IgD-negative memory B cell (primary cell): Measurements from ENCODE around the gene DHFR2. TPM values are rescaled to one million over a fixed set of nuclear protein-coding genes. Genes with fewer than 3 reads are reported as not detected.
"Not testable (repeated sequence)": the region's sequence is repeated elsewhere in the genome, so short reads cannot be mapped to it uniquely, and the experiment has no call there.

ENCODE experiments used
- H3K27ac Mint-ChIP-seq, 3 donors: one replicate each; pipeline ENCODE4 v1.8.0; 2020 to 2022; ENCODE audit warnings: mild to moderate bottlenecking in 3 of 3, mixed read lengths in 3 of 3, moderate library complexity in 1 of 3
- H3K27me3 Mint-ChIP-seq: one replicate; pipeline ENCODE4 v1.8.0; 2021; ENCODE audit warnings: mixed read lengths
- H3K36me3 Mint-ChIP-seq: one replicate; pipeline ENCODE4 v1.8.0; 2020; ENCODE audit warnings: mild to moderate bottlenecking, mixed read lengths
- H3K4me1 Mint-ChIP-seq, 3 donors: one replicate each; pipeline ENCODE4 v1.8.0; 2020 to 2022; ENCODE audit warnings: mixed read lengths in 3 of 3, mild to moderate bottlenecking in 1 of 3
- H3K4me3 Mint-ChIP-seq, 4 donors: one replicate each; pipeline ENCODE4 v1.8.0; 2020 to 2022; ENCODE audit warnings: mild to moderate bottlenecking in 4 of 4, mixed read lengths in 4 of 4, moderate library complexity in 3 of 4
- H3K9me3 Mint-ChIP-seq, 3 donors: one replicate each; pipeline ENCODE4 v1.8.0; 2020 to 2021; ENCODE audit warnings: mixed read lengths in 3 of 3, mild to moderate bottlenecking in 1 of 3
- polyA plus RNA-seq: library from polyadenylated mRNA; unstranded; fragments of 300-500 nt; fragmentation: Illumina TruSeq; gene quantifications from one replicate; pipeline ENCODE4 v1.2.3, GENCODE V29; 2021

DHFR2 gene
- polyA plus RNA-seq, 1 donor from 2014 or later: 2.5 TPM

DNA sequence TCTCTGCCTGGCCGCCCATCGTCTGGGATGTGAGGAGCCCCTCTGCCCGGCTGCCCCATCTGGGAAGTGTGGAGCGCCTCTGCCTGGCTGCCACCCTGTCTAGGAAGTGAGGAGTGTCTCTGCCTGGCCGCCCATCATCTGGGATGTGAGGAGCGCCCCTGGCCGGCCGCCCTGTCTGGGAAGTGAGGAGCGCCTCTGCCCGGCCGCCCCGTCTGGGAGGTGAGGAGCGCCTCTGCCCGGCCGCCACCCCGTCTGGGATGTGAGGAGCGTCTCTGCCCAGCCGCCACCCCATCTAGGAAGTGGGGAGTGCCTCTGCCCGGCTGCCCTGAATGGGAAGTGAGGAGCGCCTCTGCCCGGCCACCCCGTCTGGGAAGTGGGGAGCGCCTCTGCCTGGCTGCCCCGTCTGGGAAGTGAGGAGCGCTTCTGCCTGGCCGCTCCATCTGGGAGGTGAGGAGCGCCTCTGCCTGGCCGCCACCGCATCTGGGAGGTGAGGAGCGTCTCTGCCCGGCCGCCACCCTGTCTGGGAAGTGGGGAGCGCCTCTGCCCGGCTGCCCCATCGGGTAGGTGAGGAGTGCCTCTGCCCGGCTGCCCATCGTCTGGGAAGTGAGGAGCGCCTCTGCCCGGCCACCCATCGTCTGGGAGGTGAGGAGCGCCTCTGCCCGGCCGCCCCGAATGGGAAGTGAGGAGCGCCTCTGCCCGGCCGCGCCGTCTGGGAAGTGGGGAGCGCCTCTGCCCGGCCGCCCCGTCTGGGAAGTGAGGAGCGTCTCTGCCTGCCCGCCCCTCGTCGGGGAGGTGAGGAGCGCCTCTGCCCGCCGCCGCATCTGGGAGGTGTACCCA, 18.4 kb downstream of the DHFR2 start:
- not testable (repeated sequence) for H3K4me3 Mint-ChIP-seq, H3K36me3 Mint-ChIP-seq, H3K9me3 Mint-ChIP-seq, H3K27ac Mint-ChIP-seq, H3K27me3 Mint-ChIP-seq, H3K4me1 Mint-ChIP-seq

DNA sequence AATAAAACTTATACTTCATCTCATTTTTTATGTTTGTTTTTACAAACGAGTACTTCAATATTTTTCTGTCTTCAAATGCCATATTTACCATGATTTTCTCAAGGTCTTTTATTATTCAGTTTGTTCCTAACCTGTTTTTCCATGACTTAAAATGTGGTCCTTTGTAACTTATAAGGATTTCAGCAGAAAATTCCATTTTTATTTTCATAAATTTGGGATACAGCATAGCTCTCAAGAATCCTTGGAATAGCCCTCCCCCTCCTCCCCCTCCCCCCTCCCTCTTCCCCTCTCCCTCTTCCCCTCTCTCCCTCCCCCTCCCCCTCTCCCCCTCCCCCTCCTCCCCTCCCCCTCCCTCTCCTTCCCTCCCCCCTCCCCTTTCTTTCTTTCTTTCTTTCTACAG, 19.4 kb downstream of the DHFR2 start:
- Mint-ChIP-seq H3K27ac (no peak overlapping the region), H3K36me3 (no peaks in the 10 kb centered on the region), H3K9me3 (no peaks in the 10 kb centered on the region), H3K4me1 (no peaks in the 10 kb centered on the region), H3K27me3 (no peaks in the 10 kb centered on the region), H3K4me3 (no peak overlapping the region)

GRCh38 chr3:94036909-94037507, 25.7 kb downstream of the DHFR2 start:
- H3K4me3 Mint-ChIP-seq: no peak overlapping the region
- H3K27me3 Mint-ChIP-seq: no peaks in the 10 kb centered on the region
- no peaks in the 10 kb centered on the region for H3K9me3 Mint-ChIP-seq
- peaks cover 1% of the 10 kb centered on the region for H3K36me3 Mint-ChIP-seq
- no peaks in the 10 kb centered on the region for H3K4me1 Mint-ChIP-seq
- no peak overlapping the region for H3K27ac Mint-ChIP-seq

GRCh38 chr3:94028093-94028837, 34.5 kb downstream of the DHFR2 start, which contains the start of gene STX19:
Gene STX19, minus strand, starts transcription at chr3:94028597. Its CDS starts 13,328 bp downstream, at chr3:94015269.
- Mint-ChIP-seq H3K27me3 (no peaks in the 10 kb centered on the region), H3K27ac (peak within 1 kb of the TSS in 1 of 3 donors; percentile 44), H3K4me3 (no peak within 1 kb of the TSS), H3K36me3 (peaks cover 8% of the 10 kb centered on the region), H3K4me1 (no peaks in the 10 kb centered on the region), H3K9me3 (no peaks in the 10 kb centered on the region)

- no peaks in the 10 kb centered on the region for H3K9me3 Mint-ChIP-seq
- peaks cover 3% of the 10 kb centered on the region for H3K36me3 Mint-ChIP-seq
- H3K4me3 Mint-ChIP-seq: no peak overlapping the region
- H3K4me1 Mint-ChIP-seq: no peaks in the 10 kb centered on the region
- H3K27ac Mint-ChIP-seq: no peak overlapping the region
- no peaks in the 10 kb centered on the region for H3K27me3 Mint-ChIP-seq
Observed at GRCh38 chr3:94026623-94027022, 36.1 kb downstream of the DHFR2 start.

GRCh38 chr3:94024385-94024784, 38.3 kb downstream of the DHFR2 start:
- H3K27me3 Mint-ChIP-seq: no peaks in the 10 kb centered on the region
- no peaks in the 10 kb centered on the region for H3K4me1 Mint-ChIP-seq
- H3K9me3 Mint-ChIP-seq: no peaks in the 10 kb centered on the region
- H3K36me3 Mint-ChIP-seq: peaks cover 6% of the 10 kb centered on the region
- H3K4me3 Mint-ChIP-seq: no peak overlapping the region
- H3K27ac Mint-ChIP-seq: no peak overlapping the region

GRCh38 chr3:94020293-94020692, 42.4 kb downstream of the DHFR2 start:
- H3K9me3 Mint-ChIP-seq: no peaks in the 10 kb centered on the region
- no peaks in the 10 kb centered on the region for H3K4me1 Mint-ChIP-seq
- H3K36me3 Mint-ChIP-seq: peaks cover 8% of the 10 kb centered on the region
- H3K27me3 Mint-ChIP-seq: no peaks in the 10 kb centered on the region
- no peak overlapping the region for H3K27ac Mint-ChIP-seq
- no peak overlapping the region for H3K4me3 Mint-ChIP-seq

GRCh38 chr3:94019659-94020058, 43.1 kb downstream of the DHFR2 start:
- Mint-ChIP-seq H3K4me3 (no peak overlapping the region), H3K27ac (no peak overlapping the region)

GRCh38 chr3:94015025-94015424, 47.7 kb downstream of the DHFR2 start:
- H3K27me3 Mint-ChIP-seq: no peaks in the 10 kb centered on the region
- H3K4me1 Mint-ChIP-seq: peaks cover 0 to 10% (median 7%) of the 10 kb centered on the region in 3 donors
- peak overlapping the region in 1 of 4 donors; percentile 23 for H3K4me3 Mint-ChIP-seq
- peaks cover 23% of the 10 kb centered on the region for H3K36me3 Mint-ChIP-seq
- H3K27ac Mint-ChIP-seq: peak overlapping the region in 1 of 3 donors; percentile 35
- H3K9me3 Mint-ChIP-seq: no peaks in the 10 kb centered on the region

More at GRCh38 chr3:94019659-94020058, 43.1 kb downstream of the DHFR2 start:
- Mint-ChIP-seq H3K9me3 (no peaks in the 10 kb centered on the region), H3K4me1 (peaks cover 0 to 6% (median 6%) of the 10 kb centered on the region in 3 donors), H3K27me3 (no peaks in the 10 kb centered on the region), H3K36me3 (peaks cover 13% of the 10 kb centered on the region)

DNA sequence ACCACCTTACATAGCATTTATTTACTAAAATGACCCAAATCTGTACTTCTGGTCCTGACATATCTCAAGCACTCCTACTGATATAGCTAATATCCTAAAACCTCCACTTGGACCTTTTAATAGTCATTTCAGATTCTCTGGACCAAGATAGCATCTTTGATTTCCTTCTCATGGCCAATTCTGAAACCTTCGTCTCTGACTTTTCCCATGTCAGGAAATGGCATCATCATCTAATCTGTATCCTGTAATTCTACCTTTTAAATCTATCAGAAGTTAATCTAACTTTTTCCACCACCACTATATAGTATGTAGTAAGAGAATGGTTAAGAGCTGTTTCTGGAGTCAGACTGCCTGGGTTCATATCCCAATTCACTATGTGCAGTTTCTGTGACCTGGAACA, 50.5 kb downstream of the DHFR2 start:
- peaks cover 0 to 10% (median 7%) of the 10 kb centered on the region in 3 donors for H3K4me1 Mint-ChIP-seq
- peaks cover 17% of the 10 kb centered on the region for H3K36me3 Mint-ChIP-seq
- no peak overlapping the region for H3K4me3 Mint-ChIP-seq
- H3K27ac Mint-ChIP-seq: no peak overlapping the region
- H3K27me3 Mint-ChIP-seq: no peaks in the 10 kb centered on the region
- no peaks in the 10 kb centered on the region for H3K9me3 Mint-ChIP-seq

DNA sequence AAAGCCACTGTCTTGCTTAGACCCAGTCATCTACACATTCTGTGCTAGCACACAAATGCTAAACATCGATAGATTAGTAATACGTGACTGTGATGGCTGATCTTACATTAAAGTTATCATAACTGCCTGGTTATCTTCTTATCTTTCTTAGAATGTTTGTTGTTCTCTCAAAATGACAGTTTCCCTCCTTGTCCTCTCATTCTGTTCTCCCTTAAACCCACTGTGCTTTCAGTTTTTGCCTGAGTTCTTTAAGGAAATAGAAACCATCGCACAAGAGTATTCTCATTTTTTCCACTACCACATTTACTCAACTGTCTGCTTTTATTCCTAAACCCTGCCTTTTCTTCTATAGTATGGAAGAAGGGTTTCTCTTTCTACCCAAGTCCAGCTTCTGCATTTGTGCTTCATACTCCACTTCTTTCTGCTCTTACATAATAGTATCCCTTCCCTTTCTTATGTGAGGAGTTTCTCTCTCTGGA, 51.4 kb downstream of the DHFR2 start:
- Mint-ChIP-seq H3K27ac (no peak overlapping the region), H3K9me3 (no peaks in the 10 kb centered on the region), H3K4me3 (no peak overlapping the region), H3K4me1 (peaks cover 0 to 10% (median 7%) of the 10 kb centered on the region in 3 donors), H3K36me3 (peaks cover 17% of the 10 kb centered on the region), H3K27me3 (no peaks in the 10 kb centered on the region)

DNA sequence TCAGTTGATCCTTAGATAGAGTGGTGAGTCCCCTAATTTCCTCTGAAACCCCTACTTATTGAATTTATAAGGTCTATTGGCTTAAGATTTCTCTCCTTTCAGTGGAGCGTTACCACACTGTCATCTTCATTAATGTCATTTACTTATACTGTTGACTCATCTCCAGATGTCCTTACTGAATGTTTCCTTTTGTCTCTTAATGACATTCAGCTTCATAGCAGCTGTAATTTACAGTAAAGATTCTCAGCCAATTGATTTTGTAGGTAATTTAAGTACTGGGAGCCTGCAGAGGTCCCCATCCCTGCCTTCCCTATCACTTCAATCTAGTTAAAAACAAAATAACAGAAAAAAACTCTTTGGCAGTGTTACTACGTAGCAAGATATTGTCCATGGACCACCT, 53.1 kb downstream of the DHFR2 start:
- H3K9me3 Mint-ChIP-seq: no peaks in the 10 kb centered on the region
- no peak overlapping the region for H3K4me3 Mint-ChIP-seq
- peaks cover 11% of the 10 kb centered on the region for H3K36me3 Mint-ChIP-seq
- peaks cover 0 to 3% (median under 1%) of the 10 kb centered on the region in 3 donors for H3K4me1 Mint-ChIP-seq
- H3K27ac Mint-ChIP-seq: no peak overlapping the region
- no peaks in the 10 kb centered on the region for H3K27me3 Mint-ChIP-seq

DNA sequence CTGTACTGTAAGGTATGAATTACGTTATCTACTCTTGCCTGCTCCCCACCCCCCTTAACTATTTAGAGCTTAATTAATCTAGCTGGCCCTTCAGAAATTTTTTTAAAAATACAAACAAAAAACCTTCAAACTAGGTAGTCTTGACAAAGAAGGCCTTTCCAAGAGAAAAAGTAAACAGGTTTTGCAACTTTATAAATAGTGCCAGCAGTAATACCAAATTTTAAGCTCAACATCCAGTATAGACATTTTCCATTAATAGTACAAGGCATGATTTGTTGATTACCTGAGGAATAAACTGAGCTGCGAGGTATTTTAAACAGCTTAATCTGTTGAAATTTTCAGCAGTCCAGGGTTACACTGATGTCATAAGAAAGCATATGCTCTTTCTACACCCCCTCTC, 54.5 kb downstream of the DHFR2 start:
- H3K27ac Mint-ChIP-seq: peak overlapping the region in 1 of 3 donors; percentile 6
- no peaks in the 10 kb centered on the region for H3K9me3 Mint-ChIP-seq
- H3K4me1 Mint-ChIP-seq: peaks cover 0 to 6% (median 5%) of the 10 kb centered on the region in 3 donors
- peaks cover 9% of the 10 kb centered on the region for H3K36me3 Mint-ChIP-seq
- H3K4me3 Mint-ChIP-seq: no peak overlapping the region
- H3K27me3 Mint-ChIP-seq: no peaks in the 10 kb centered on the region
